Karpas-422 (cell line): ENCODE measurements around the gene ATP2A1. TPM values are rescaled to one million over a fixed set of nuclear protein-coding genes. Genes with fewer than 3 reads are reported as not detected.

Source experiments
- DNase-seq: peaks from one replicate; pipeline ENCODE4 v3.0.0-alpha.2; 2015
- H2AFZ ChIP-seq: fragments of 200-600 bp; sonication (generic); 2 replicates; pipeline ENCODE4 v1.6.1; 2014; ENCODE audit warnings: antibody characterized with exemption, low read length, mixed read lengths
- H3K27ac ChIP-seq: fragments of 200-600 bp; sonication (generic); 2 replicates; pipeline ENCODE4 v1.5.1; 2014; ENCODE audit warnings: mild to moderate bottlenecking, low read length, moderate library complexity
- H3K27me3 ChIP-seq: fragments of 200-600 bp; sonication (generic); 2 replicates; pipeline ENCODE4 v1.6.1; 2014; ENCODE audit warnings: low read length, mixed read lengths
- H3K36me3 ChIP-seq: fragments of 200-600 bp; sonication (generic); 2 replicates; pipeline ENCODE4 v1.6.1; 2014; ENCODE audit warnings: low read length, mixed read lengths; ENCODE audit not compliant: insufficient read depth
- H3K4me1 ChIP-seq: fragments of 200-600 bp; sonication (generic); 2 replicates; pipeline ENCODE4 v1.6.1; 2014; ENCODE audit warnings: mild to moderate bottlenecking, low read length, mixed read lengths
- H3K4me2 ChIP-seq: fragments of 200-600 bp; sonication (generic); 2 replicates; pipeline ENCODE4 v1.6.1; 2014; ENCODE audit warnings: low read length, low read depth, mild to moderate bottlenecking; ENCODE audit not compliant: poor library complexity, severe bottlenecking
- H3K4me3 ChIP-seq: fragments of 200-600 bp; sonication (generic); 2 replicates; pipeline ENCODE4 v1.5.1; 2014; ENCODE audit warnings: mild to moderate bottlenecking, antibody characterized with exemption, low read length, mixed read lengths
- H3K79me2 ChIP-seq: fragments of 200-600 bp; sonication (generic); 2 replicates; pipeline ENCODE4 v1.6.1; 2014; ENCODE audit warnings: mild to moderate bottlenecking, low read length, mixed read lengths
- H3K9ac ChIP-seq: fragments of 200-600 bp; sonication (generic); 2 replicates; pipeline ENCODE4 v1.6.0; 2014; ENCODE audit warnings: low read length
- H3K9me2 ChIP-seq: fragments of 200-600 bp; sonication (generic), shearing (Covaris generic); replicated peaks from 2 replicates; pipeline ENCODE4 v1.6.0; 2014; ENCODE audit warnings: mild to moderate bottlenecking, low read length, moderate library complexity; ENCODE audit not compliant: insufficient read depth
- H3K9me3 ChIP-seq: fragments of 300-700, 200-600 bp; sonication (generic); 2 replicates; pipeline ENCODE4 v1.6.1; 2014; ENCODE audit warnings: low read length, mixed read lengths
- H4K20me1 ChIP-seq: fragments of 200-600 bp; sonication (generic); 2 replicates; pipeline ENCODE4 v1.6.1; 2014; ENCODE audit warnings: mild to moderate bottlenecking, antibody characterized with exemption, low read length, low read depth; ENCODE audit not compliant: insufficient read depth
- total RNA-seq: library from RNA; depleted of rRNA; stranded (reverse); fragments of >200 nt; shearing (Covaris generic); gene quantifications from 2 replicates; pipeline ENCODE4 v1.2.3, GENCODE V29; 2014; ENCODE audit warnings: low replicate concordance

ATP2A1 gene
- total RNA-seq, 1 experiment from 2014 or later, result 0.75 TPM

- Histone ChIP-seq H2AFZ (no peak overlapping the region), H3K27ac (no peak overlapping the region), H3K27me3 (no peaks in the 10 kb centered on the region), H3K9ac (no peak overlapping the region), H3K36me3 (no peaks in the 10 kb centered on the region), H4K20me1 (no peaks in the 10 kb centered on the region), H3K9me2 (no peaks in the 10 kb centered on the region), H3K4me1 (no peaks in the 10 kb centered on the region), H3K79me2 (no peaks in the 10 kb centered on the region), H3K4me2 (no peak overlapping the region), H3K4me3 (no peak overlapping the region), H3K9me3 (no peaks in the 10 kb centered on the region)
- DNase-seq, result no peak
These were observed 15.0 kb downstream of the ATP2A1 start for GRCh38 chr16:28893291-28893690.

GRCh38 chr16:28895609-28896008 lies 17.3 kb downstream of the ATP2A1 start:
- no peaks in the 10 kb centered on the region for H3K79me2 ChIP-seq
- H4K20me1 ChIP-seq, result no peaks in the 10 kb centered on the region
- no peak for DNase-seq

GRCh38 chr16:28897826-28898225 lies 19.5 kb downstream of the ATP2A1 start:
- H3K4me3 ChIP-seq, result no peak overlapping the region
- H4K20me1 ChIP-seq, result no peaks in the 10 kb centered on the region
- no peaks in the 10 kb centered on the region for H3K9me2 ChIP-seq
- H3K4me1 ChIP-seq, result no peaks in the 10 kb centered on the region
- H3K9ac ChIP-seq, result no peak overlapping the region
- no peak overlapping the region for H3K27ac ChIP-seq
- no peak for DNase-seq
- no peak overlapping the region for H3K4me2 ChIP-seq
- H2AFZ ChIP-seq, result no peak overlapping the region
- H3K36me3 ChIP-seq, result peaks cover 4% of the 10 kb centered on the region; the same call in 1 of the 2 replicates
- no peaks in the 10 kb centered on the region for H3K27me3 ChIP-seq
- H3K9me3 ChIP-seq, result no peaks in the 10 kb centered on the region
- no peaks in the 10 kb centered on the region for H3K79me2 ChIP-seq

More at GRCh38 chr16:28895609-28896008, 17.3 kb downstream of the ATP2A1 start:
- Histone ChIP-seq H3K36me3 (peaks cover 4% of the 10 kb centered on the region; the same call in 1 of the 2 replicates), H2AFZ (no peak overlapping the region), H3K4me1 (no peaks in the 10 kb centered on the region), H3K4me3 (no peak overlapping the region), H3K4me2 (no peak overlapping the region), H3K27me3 (no peaks in the 10 kb centered on the region), H3K9me2 (no peaks in the 10 kb centered on the region), H3K27ac (no peak overlapping the region), H3K9me3 (no peaks in the 10 kb centered on the region), H3K9ac (no peak overlapping the region)

GRCh38 chr16:28898266-28898665 lies 20.0 kb downstream of the ATP2A1 start:
- DNase-seq, result no peak
- H2AFZ ChIP-seq, result no peak overlapping the region
- no peak overlapping the region for H3K4me3 ChIP-seq
- H3K9me2 ChIP-seq, result no peaks in the 10 kb centered on the region
- no peak overlapping the region for H3K9ac ChIP-seq
- no peaks in the 10 kb centered on the region for H3K79me2 ChIP-seq
- H3K9me3 ChIP-seq, result no peaks in the 10 kb centered on the region
- H3K36me3 ChIP-seq, result peaks cover 4% of the 10 kb centered on the region; the same call in 1 of the 2 replicates
- H4K20me1 ChIP-seq, result no peaks in the 10 kb centered on the region
- no peak overlapping the region for H3K4me2 ChIP-seq
- no peaks in the 10 kb centered on the region for H3K4me1 ChIP-seq
- H3K27me3 ChIP-seq, result no peaks in the 10 kb centered on the region
- H3K27ac ChIP-seq, result no peak overlapping the region

- Histone ChIP-seq H3K79me2 (no peaks in the 10 kb centered on the region), H3K4me2 (no peak overlapping the region), H3K27me3 (no peaks in the 10 kb centered on the region), H3K4me3 (no peak overlapping the region), H3K9me3 (no peaks in the 10 kb centered on the region), H3K36me3 (peaks cover 4% of the 10 kb centered on the region; the same call in 1 of the 2 replicates), H3K9ac (no peak overlapping the region), H2AFZ (no peak overlapping the region), H4K20me1 (no peaks in the 10 kb centered on the region), H3K4me1 (no peaks in the 10 kb centered on the region), H3K27ac (no peak overlapping the region), H3K9me2 (no peaks in the 10 kb centered on the region)
- DNase-seq, result no peak
These were observed 20.7 kb downstream of the ATP2A1 start for GRCh38 chr16:28898942-28899341.

GRCh38 chr16:28899882-28900590 lies 21.7 kb downstream of the ATP2A1 start:
- no peak overlapping the region for H3K27ac ChIP-seq
- no peak overlapping the region for H2AFZ ChIP-seq
- H3K9ac ChIP-seq, result no peak overlapping the region
- no peaks in the 10 kb centered on the region for H3K27me3 ChIP-seq
- H3K4me2 ChIP-seq, result no peak overlapping the region
- H3K4me1 ChIP-seq, result no peaks in the 10 kb centered on the region
- H3K79me2 ChIP-seq, result no peaks in the 10 kb centered on the region
- no peaks in the 10 kb centered on the region for H3K9me2 ChIP-seq
- H4K20me1 ChIP-seq, result no peaks in the 10 kb centered on the region
- DNase-seq, result no peak
- peaks cover 4% of the 10 kb centered on the region; the same call in 1 of the 2 replicates for H3K36me3 ChIP-seq
- H3K4me3 ChIP-seq, result no peak overlapping the region
- no peaks in the 10 kb centered on the region for H3K9me3 ChIP-seq

- Histone ChIP-seq H3K79me2 (no peaks in the 10 kb centered on the region), H3K27me3 (no peaks in the 10 kb centered on the region), H4K20me1 (no peaks in the 10 kb centered on the region), H3K4me1 (no peaks in the 10 kb centered on the region), H3K9ac (no peak overlapping the region), H3K4me3 (no peak overlapping the region), H3K4me2 (no peak overlapping the region), H3K27ac (no peak overlapping the region), H3K9me3 (no peaks in the 10 kb centered on the region), H2AFZ (no peak overlapping the region), H3K36me3 (peaks cover 4% of the 10 kb centered on the region; the same call in 1 of the 2 replicates), H3K9me2 (no peaks in the 10 kb centered on the region)
- DNase-seq, result no peak
These were observed 22.3 kb downstream of the ATP2A1 start for GRCh38 chr16:28900601-28901000.

- Histone ChIP-seq H3K4me2 (no peak overlapping the region), H2AFZ (no peak overlapping the region), H3K9me3 (no peaks in the 10 kb centered on the region), H3K27me3 (no peaks in the 10 kb centered on the region), H3K36me3 (peaks cover 4% of the 10 kb centered on the region; the same call in 1 of the 2 replicates), H3K79me2 (no peaks in the 10 kb centered on the region), H3K4me3 (no peak overlapping the region), H3K9ac (no peak overlapping the region), H4K20me1 (no peaks in the 10 kb centered on the region), H3K27ac (no peak overlapping the region), H3K9me2 (no peaks in the 10 kb centered on the region), H3K4me1 (no peaks in the 10 kb centered on the region)
- DNase-seq, result no peak
These were observed 23.6 kb downstream of the ATP2A1 start for GRCh38 chr16:28901862-28902261.
